ENCODE data around the gene TEC.
A peak's percentile ranks its signal among the peaks of the same experiment; 100 is the strongest.

Gene TEC

GRCh38 chr4:48270523-48270897, 872 bp upstream of the TEC start:
- FAIRE-seq (no peak), DNase-seq (ENCODE audit: insufficient read length, low spot score) (no peak)

GRCh38 chr4:48269861-48270522, 354 bp upstream of the TEC start:
- DNase-seq (ENCODE audit: insufficient read length, low spot score) (peak; percentile 88), FAIRE-seq (peak; percentile 33)

- DNase-seq (ENCODE audit: insufficient read length, low spot score) (no peak), FAIRE-seq (no peak)
Observed at GRCh38 chr4:48267574-48267973, 2.1 kb downstream of the TEC start.

- FAIRE-seq = no peak
- no peak for DNase-seq (ENCODE audit: insufficient read length, low spot score)
Observed at GRCh38 chr4:48266781-48267180, 2.9 kb downstream of the TEC start.

GRCh38 chr4:48262926-48263325, 6.7 kb downstream of the TEC start:
- no peak for FAIRE-seq
- DNase-seq (ENCODE audit: insufficient read length, low spot score) = no peak

- no peak for DNase-seq (ENCODE audit: insufficient read length, low spot score)
- FAIRE-seq = no peak
Observed at GRCh38 chr4:48262484-48262883, 7.2 kb downstream of the TEC start.

GRCh38 chr4:48261281-48261680, 8.4 kb downstream of the TEC start:
- DNase-seq (ENCODE audit: insufficient read length, low spot score) = no peak
- FAIRE-seq = no peak

GRCh38 chr4:48259748-48260147, 9.9 kb downstream of the TEC start:
- FAIRE-seq (no peak), DNase-seq (ENCODE audit: insufficient read length, low spot score) (no peak)

- no peak for FAIRE-seq
- no peak for DNase-seq (ENCODE audit: insufficient read length, low spot score)
Observed at GRCh38 chr4:48258845-48259397, 10.7 kb downstream of the TEC start.

- DNase-seq (ENCODE audit: insufficient read length, low spot score) = no peak
- no peak for FAIRE-seq
Observed at GRCh38 chr4:48255959-48256342, 13.7 kb downstream of the TEC start.

- peak; percentile 36 for FAIRE-seq
- DNase-seq (ENCODE audit: insufficient read length, low spot score) = no peak
Observed at GRCh38 chr4:48255072-48255958, 14.3 kb downstream of the TEC start.

- no peak for DNase-seq (ENCODE audit: insufficient read length, low spot score)
- FAIRE-seq = no peak
Observed at GRCh38 chr4:48254381-48255071, 15.1 kb downstream of the TEC start.

- FAIRE-seq (no peak), DNase-seq (ENCODE audit: insufficient read length, low spot score) (no peak)
Observed at GRCh38 chr4:48252313-48252712, 17.3 kb downstream of the TEC start.

- DNase-seq (ENCODE audit: insufficient read length, low spot score) (no peak), FAIRE-seq (no peak)
Observed at GRCh38 chr4:48250980-48251379, 18.7 kb downstream of the TEC start.

GRCh38 chr4:48250343-48250742, 19.3 kb downstream of the TEC start:
- no peak for DNase-seq (ENCODE audit: insufficient read length, low spot score)
- FAIRE-seq = no peak

GRCh38 chr4:48249378-48249777, 20.3 kb downstream of the TEC start:
- DNase-seq (ENCODE audit: insufficient read length, low spot score) (no peak), FAIRE-seq (no peak)

GRCh38 chr4:48248559-48248953, 21.1 kb downstream of the TEC start:
- no peak for FAIRE-seq
- DNase-seq (ENCODE audit: insufficient read length, low spot score) = no peak

GRCh38 chr4:48247878-48248558, 21.6 kb downstream of the TEC start:
- DNase-seq (ENCODE audit: insufficient read length, low spot score) = no peak
- FAIRE-seq = no peak

- FAIRE-seq = no peak
- DNase-seq (ENCODE audit: insufficient read length, low spot score) = no peak
Observed at GRCh38 chr4:48247142-48247877, 22.3 kb downstream of the TEC start.

GRCh38 chr4:48244665-48245064, 25.0 kb downstream of the TEC start:
- DNase-seq (ENCODE audit: insufficient read length, low spot score) = no peak
- no peak for FAIRE-seq
